ENCODE data around the gene PRPS1L1.

- TF ChIP-seq POLR2A (IDR thresholded peaks at IDR 0.05; ENCODE audit: low read length) (no peak), GATA1 (IDR thresholded peaks at IDR 0.05; ENCODE audit: low read depth, low read length) (no peak)
Observed at GRCh38 chr7:18013936-18014335, 13.7 kb downstream of the PRPS1L1 start.

Measured in erythroblast (primary cell).